AML-193 (cell line): Measurements from ENCODE around the gene MERTK.
"Not testable (repeated sequence)": the region's sequence is repeated elsewhere in the genome, so short reads cannot be mapped to it uniquely, and the experiment has no call there.

Experiments used
- DNase-seq, 2 experiments: peaks; one replicate each; lab custom pipeline; 2025; lab: John Stamatoyannopoulos, UW

The MERTK gene

GRCh38 chr2:111945444-111946293 is 47.3 kb downstream of the MERTK start:
- no peak for DNase-seq

DNA sequence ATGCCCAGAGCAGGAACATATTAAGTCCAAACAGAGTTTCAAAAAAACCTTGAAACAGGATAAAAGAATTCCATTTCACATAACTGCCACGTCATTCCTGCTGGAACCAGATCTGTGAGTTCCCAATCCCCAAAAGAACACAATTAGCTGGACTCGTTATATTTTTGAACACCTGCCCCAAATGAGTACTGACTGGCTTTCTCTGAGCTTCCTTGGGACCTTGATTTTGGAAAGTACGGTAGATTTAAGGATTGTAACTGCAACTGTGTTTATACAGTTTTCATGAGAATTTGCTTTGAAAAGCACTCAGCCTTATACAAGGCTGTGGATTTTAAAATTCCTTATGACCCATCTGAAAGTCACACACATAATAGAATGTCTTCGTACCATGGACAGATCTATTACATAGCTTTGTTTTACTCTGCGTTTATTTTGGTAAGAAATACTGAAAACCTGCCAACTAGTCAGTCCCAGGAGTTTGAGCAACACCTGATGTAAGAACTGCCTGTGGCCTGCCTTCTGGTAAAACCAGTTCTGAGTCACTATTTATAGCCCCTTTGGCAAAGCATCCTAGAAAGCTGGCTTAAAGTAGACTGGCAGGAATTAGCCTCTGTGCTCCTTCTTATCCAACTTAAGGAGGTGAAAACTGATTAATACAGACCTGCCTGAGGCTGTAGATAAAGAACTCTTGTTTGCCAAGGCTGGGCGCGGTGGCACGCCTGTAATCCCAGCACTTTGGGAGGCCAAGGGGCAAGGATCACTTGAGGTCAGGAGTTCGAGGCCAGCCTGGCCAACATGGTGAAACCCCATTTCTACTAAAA is 48.1 kb downstream of the MERTK start:
- no peak for DNase-seq

DNA sequence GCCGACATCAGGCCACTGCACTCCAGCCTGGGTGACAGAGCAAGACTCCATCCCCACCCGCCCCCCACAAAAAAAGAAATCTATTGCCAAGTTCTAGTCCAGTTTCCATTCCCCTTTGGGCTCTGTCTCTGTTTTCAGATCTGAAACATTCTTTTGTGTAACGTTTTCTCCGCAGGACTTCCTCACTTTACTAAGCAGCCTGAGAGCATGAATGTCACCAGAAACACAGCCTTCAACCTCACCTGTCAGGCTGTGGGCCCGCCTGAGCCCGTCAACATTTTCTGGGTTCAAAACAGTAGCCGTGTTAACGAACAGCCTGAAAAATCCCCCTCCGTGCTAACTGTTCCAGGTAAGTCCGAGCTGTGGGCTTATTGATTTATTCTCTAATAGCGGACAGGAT is 48.8 kb downstream of the MERTK start:
- DNase-seq = no peak

- DNase-seq = no peak
Observed at GRCh38 chr2:111948832-111949231, 50.4 kb downstream of the MERTK start.

DNA sequence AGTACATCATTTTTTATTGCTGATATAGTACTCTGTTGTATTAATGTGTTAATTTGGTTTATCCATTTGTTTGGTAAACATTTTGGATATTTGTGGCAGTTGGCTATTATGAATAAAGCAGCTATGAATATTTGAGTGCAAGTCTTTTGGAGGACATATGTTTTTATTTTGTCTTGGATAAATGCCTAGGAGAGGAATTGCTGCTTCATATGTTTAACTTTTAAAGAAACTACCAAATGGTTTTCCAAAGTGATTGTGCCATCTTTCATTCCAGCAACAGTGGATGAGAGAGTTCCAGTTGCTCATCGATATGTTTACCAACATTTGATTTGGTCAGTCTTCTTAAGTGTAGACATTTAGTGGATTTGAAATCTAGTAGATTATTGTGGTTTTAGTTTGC is 51.8 kb downstream of the MERTK start:
- no peak for DNase-seq

DNA sequence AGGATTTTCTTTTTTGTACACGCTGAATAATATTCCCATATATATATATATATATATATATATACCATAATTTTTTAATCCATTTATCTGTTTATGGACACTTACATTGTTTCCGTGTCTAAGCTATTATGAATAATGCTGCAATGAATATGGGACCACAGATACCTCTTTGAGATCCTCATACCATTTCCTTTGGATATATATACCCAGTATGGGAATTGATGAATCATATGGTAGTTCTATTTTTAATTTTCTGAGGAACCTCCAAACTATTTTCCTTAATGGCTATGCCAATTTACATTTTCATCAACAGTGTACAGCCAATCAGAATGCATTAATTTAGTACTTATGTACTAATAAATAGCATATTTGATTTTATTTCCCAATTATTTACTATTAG is 53.1 kb downstream of the MERTK start:
- DNase-seq = no peak

DNA sequence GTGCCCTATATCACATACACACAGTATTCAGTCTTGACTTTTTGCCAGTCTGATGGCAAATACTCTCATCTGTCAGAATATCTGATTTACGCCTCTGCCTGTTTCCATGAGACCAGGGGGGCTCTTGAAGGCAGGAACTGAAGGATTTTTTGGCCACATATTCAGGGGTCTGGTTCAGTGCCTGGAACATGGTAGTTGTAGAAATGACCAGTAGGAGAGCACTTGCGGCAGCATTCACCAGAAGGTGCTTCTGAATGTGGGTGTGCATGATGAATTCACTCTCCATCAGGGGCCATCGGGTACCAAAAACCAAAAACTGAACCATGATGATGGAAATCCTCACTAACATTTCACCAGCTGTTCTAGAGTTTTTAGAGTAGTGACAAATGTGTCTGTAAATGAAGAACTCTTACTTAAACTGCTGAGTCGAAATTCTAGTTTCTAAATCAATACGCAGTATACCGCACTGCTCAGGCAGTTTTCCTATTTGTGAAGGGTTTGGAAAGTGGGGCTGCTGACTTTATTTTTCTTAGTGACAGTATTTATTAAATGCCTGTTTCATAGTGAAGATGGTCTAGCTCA is 54.6 kb downstream of the MERTK start:
- no peak for DNase-seq

GRCh38 chr2:111954602-111955332 is 56.4 kb downstream of the MERTK start:
- DNase-seq = no peak

DNA sequence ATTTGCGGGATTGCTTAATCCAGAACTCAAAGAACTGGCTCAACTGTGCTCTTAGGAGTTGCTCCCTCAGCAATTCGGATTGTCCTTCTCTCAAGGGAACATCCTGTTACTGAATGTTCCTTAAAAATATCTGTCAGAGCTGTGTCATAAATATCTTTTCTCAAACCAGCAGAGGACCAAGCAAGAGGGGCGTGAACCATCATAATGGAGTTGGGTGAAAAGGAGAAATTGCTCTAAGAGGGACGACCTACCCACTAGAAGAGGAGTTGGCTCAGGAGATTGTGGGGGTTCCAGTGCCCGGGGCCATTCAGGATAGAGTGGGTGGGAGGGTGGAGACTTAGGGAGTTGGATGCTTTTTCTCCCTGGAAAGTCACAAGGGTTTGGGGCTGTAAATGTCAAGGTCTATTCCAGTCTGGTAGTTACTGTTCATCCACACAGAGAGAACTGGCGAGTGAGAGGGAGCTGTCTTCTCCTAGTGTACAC is 59.5 kb downstream of the MERTK start:
- no peak for DNase-seq

DNA sequence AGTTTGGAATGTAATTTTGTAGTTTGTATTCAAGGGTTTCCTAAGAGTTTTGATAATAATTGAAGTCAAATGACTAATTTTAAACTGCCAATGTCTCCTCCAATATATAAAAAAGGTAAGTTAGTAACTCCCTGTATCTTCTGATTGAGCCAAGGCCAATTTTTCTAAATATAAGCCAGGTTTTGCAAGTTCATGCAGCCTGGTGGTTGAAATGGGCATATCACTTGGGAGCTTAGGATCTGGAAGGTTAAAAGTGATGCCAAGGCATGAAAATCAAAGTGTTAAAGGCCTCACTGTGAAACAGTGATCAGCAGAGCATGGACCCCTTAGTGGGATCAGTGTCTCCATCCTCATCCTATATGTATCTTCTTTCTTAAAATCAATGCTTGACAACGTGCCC is 60.5 kb downstream of the MERTK start:
- DNase-seq = no peak

DNA sequence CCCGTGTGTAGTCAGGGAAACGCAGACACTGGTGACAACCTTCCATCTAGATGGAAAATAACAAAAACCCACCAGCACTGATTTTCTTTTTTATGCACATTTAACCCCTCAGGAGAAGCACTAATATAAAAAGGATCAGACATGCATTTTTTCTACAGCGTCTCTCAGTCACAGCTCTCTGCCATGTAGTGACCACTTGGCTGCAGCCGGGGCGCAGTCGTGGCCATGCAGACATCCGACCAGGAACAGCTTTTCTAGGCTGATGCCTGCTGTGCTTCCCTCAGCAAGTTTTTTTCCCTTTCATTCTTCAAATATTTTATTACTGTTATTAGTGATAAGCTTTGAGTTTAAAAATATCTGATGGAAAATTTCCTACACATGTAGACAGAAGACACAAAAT is 63.3 kb downstream of the MERTK start:
- no peak for DNase-seq

- DNase-seq = not testable (repeated sequence)
Observed at GRCh38 chr2:111963086-111963485, 64.7 kb downstream of the MERTK start.

GRCh38 chr2:111963508-111963907 is 65.1 kb downstream of the MERTK start:
- not testable (repeated sequence) for DNase-seq

DNA sequence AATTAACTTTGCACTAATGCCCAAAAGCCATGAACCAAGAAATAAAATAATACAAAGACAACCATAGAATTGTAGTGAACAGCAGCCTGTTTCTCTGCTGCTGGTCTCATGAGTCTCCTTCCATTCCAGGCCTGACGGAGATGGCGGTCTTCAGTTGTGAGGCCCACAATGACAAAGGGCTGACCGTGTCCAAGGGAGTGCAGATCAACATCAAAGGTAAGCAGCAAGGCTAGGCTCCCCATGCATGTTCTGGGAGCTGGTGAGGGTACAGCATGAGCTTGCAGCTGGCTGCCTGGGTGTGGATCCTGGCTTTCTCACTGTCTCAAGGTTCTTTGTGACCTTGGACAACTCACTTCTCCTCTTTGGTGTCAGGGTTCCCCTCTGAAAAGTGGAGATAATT is 66.7 kb downstream of the MERTK start:
- DNase-seq = no peak

DNA sequence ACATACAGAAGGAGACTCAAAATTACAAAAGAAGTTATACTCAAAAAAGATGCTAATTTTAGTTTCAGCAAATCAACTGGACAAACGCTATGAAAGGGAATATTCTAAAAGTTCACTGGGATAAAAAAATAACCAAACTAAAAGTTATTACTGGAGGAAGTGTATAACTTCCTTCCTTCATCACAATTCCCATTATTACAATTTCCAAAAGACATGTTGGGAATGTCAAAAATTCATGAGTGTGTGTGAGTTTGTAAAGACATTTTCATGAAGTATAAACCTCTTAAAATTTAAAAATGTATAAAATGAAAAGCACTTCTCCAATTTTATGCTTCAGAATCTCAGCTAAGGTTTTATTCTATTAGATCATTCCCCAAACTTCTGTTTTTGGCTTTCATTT is 67.8 kb downstream of the MERTK start:
- no peak for DNase-seq

GRCh38 chr2:111967018-111967417 is 68.6 kb downstream of the MERTK start:
- DNase-seq = no peak

DNA sequence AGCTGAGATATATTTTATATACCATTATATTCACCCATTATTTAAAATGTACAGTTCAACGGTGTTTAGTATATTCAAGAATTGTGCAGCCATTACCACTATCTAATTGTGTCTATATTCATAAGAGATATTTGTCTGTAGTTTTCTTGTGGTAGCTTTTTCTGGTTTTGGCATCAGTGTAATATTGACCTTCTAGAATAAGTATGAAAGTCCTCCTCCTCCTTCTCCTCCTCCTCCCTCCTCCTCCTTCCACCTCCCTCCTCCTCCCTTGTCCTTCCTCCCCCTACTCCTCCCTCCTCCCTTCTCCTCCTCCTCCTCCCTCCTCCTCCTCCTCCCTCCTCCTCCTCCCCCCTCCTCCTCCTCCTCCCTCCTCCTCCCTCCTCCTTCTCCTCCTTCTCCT is 72.0 kb downstream of the MERTK start:
- DNase-seq = no peak

DNA sequence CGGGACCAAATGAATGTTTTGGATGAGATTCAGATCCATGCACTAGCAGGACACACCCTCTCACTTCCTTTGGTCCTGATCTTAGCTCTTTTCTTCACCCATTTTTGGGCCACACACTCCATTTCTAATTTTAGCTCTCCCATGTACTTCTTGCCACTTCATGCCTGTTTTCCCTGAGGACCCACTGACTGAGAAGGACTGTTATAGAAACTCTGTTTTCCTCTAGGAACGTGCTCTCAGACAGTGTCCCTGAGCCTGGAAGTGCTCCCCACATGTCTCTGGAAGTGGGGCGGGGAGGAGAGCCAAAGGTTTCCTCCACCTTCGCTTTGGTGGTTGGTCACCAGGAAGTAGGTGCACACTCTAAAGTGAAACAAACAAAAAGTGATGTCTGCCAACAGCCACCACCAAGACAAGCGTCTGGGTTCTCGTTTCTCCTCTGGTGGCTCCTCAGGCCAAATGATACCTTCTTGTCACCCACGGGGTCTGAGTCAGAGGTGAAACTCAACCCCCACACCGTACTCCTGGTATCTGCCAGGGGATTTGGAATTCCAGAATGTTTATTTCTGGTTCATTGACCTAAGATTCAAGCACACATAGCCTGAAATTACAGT is 74.7 kb downstream of the MERTK start:
- no peak for DNase-seq

- DNase-seq = no peak
Observed at GRCh38 chr2:111973701-111974100, 75.3 kb downstream of the MERTK start.

DNA sequence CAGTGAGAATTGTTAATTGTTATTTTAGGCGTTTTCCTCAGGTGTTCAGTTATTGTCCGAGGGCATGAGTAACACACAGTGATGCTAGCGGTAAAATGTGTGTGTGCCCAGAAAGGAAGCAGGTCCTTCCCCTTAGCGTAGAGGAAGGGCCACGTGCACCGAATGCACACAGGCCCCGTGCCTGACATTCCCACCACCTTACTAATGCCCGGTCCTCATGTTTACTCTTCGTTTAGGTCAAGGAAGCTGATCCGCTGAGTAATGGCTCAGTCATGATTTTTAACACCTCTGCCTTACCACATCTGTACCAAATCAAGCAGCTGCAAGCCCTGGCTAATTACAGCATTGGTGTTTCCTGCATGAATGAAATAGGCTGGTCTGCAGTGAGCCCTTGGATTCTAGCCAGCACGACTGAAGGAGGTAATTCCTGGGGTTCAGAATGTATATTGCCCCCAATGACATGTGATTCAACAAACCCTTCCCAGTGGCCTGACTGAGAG is 76.7 kb downstream of the MERTK start:
- DNase-seq = no peak

DNA sequence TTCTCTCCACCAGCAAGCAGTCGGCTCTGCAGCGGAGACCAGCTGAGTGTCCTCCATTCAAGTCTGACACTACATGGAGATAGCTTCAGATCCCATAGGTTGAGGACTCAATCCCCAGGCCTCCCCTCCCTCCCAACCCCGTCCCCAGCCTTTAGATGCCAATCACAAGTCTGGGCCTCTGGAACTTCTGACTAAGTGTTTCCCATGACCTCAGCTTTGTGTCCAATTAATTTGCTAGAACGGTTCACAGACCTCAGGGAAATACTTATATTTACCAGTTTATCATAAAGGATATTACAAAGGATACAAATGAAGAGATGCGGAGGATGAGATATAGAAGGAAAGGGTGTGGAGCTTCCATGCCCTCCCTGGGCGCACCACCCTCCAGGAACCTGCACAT is 77.4 kb downstream of the MERTK start:
- DNase-seq = no peak
